ENCODE data around the gene ARHGAP36.

- TF ChIP-seq, protein P1, sequence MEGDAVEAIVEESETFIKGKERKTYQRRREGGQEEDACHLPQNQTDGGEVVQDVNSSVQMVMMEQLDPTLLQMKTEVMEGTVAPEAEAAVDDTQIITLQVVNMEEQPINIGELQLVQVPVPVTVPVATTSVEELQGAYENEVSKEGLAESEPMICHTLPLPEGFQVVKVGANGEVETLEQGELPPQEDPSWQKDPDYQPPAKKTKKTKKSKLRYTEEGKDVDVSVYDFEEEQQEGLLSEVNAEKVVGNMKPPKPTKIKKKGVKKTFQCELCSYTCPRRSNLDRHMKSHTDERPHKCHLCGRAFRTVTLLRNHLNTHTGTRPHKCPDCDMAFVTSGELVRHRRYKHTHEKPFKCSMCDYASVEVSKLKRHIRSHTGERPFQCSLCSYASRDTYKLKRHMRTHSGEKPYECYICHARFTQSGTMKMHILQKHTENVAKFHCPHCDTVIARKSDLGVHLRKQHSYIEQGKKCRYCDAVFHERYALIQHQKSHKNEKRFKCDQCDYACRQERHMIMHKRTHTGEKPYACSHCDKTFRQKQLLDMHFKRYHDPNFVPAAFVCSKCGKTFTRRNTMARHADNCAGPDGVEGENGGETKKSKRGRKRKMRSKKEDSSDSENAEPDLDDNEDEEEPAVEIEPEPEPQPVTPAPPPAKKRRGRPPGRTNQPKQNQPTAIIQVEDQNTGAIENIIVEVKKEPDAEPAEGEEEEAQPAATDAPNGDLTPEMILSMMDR (IDR thresholded peaks at IDR 0.05): no peak
- no peak for TF ChIP-seq POLR2A (IDR thresholded peaks at IDR 0.05)
These were observed 9.1 kb downstream of the ARHGAP36 start for GRCh38 chrX:131067216-131067615.

Measured in vagina (tissue), 2 donors.